ENCODE measurements around the gene CRPPA. TPM values are rescaled to one million over a fixed set of nuclear protein-coding genes. Genes with fewer than 3 reads are reported as not detected.
A peak's percentile ranks its signal among the peaks of the same experiment; 100 is the strongest.

Gene CRPPA
- total and polyA plus RNA-seq, 2 experiments from 2014 or later: 1.8 TPM

DNA sequence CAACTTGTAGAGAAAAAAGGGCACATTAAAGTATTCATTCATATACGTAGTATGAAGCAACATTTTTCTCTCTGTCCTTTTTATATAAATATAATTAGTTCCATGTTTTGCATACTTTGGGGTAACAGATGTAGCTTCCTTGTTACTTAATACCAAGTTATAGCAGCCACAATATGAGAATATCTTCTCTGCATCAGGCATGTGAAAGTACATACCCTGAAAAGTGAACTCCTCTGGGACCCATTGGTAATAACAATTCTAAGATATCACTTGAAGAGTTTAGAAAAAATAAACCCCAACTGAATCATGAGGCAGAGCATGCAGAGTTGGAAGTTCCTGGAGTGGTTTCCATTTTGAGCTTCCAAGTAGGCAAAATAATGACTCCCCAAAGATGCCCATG lies 2.4 kb upstream of the CRPPA start:
- H2AFZ ChIP-seq: no peak overlapping the region
- no peaks in the 10 kb centered on the region for H3K36me3 ChIP-seq (ENCODE audit: low read depth)
- in situ Hi-C loops (cut with MboI): no loop called here
- peaks cover 32% of the 10 kb centered on the region for H3K4me1 ChIP-seq (ENCODE audit: insufficient read depth)
- no peaks in the 10 kb centered on the region for H3K27me3 ChIP-seq (replicated peaks; ENCODE audit: insufficient read depth)
- H3K27ac ChIP-seq: no peak overlapping the region
- DNase-seq: no peak
- H4K20me1 ChIP-seq (ENCODE audit: insufficient read depth): no peaks in the 10 kb centered on the region
- no peak overlapping the region for H3K4me2 ChIP-seq (ENCODE audit: unreplicated experiment)
- no peak overlapping the region for H3K4me3 ChIP-seq
- peaks cover 22% of the 10 kb centered on the region for H3F3A ChIP-seq (ENCODE audit: insufficient read depth)
- H3K9ac ChIP-seq: no peak overlapping the region
- 79 to 96% methylated on average over 1 of the region's 1 CpG for WGBS, 2 experiments (ENCODE audit: low coverage in 1 of 2, low lambda C conversion rate in 2 of 2, missing lambda C conversion rate in 2 of 2)
- H3K9me2 ChIP-seq (ENCODE audit: insufficient read depth): no peaks in the 10 kb centered on the region
- no peaks in the 10 kb centered on the region for H3K9me3 ChIP-seq (ENCODE audit: low read depth)
- TF ChIP-seq EZH2phosphoT487 (IDR thresholded peaks at IDR 0.05; ENCODE audit: insufficient read depth, low read depth) (no peak), EZH2 (IDR thresholded peaks at IDR 0.05; ENCODE audit: insufficient read depth, poor library complexity, severe bottlenecking) (no peak)
- H3K79me2 ChIP-seq (ENCODE audit: insufficient read depth): no peaks in the 10 kb centered on the region

DNA sequence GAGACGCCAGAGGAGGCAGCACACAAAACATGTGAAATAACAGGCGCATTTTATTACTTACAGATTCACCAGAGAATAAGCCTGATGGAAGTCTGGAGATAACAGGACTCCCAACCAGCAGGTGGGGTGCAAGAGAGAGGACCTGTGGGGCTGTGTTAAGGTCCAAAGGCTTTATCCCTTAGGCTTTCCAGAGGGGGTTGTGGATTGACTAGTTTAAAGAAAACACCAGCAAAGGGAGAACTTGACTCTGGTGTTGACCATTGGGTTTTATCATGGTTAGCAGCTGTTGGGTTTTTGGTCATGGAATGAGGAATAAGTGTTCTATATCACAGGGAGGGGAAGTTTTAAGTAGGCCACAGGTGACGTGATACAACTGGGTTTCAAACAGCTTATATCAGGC lies 1.6 kb upstream of the CRPPA start:
- no peak overlapping the region for H2AFZ ChIP-seq
- no peak overlapping the region for H3K4me2 ChIP-seq (ENCODE audit: unreplicated experiment)
- no peak for TF ChIP-seq EZH2phosphoT487 (IDR thresholded peaks at IDR 0.05; ENCODE audit: insufficient read depth, low read depth)
- TF ChIP-seq EZH2 (IDR thresholded peaks at IDR 0.05; ENCODE audit: insufficient read depth, poor library complexity, severe bottlenecking): no peak
- H4K20me1 ChIP-seq (ENCODE audit: insufficient read depth): no peaks in the 10 kb centered on the region
- H3K9me2 ChIP-seq (ENCODE audit: insufficient read depth): no peaks in the 10 kb centered on the region
- in situ Hi-C loops (cut with MboI): no loop called here
- H3K9ac ChIP-seq: no peak overlapping the region
- peaks cover 15% of the 10 kb centered on the region for H3F3A ChIP-seq (ENCODE audit: insufficient read depth)
- no peaks in the 10 kb centered on the region for H3K36me3 ChIP-seq (ENCODE audit: low read depth)
- WGBS, 2 experiments (ENCODE audit: low coverage in 1 of 2, low lambda C conversion rate in 2 of 2, missing lambda C conversion rate in 2 of 2): 99 to 100% methylated on average over 3 of the region's 3 CpGs
- H3K4me3 ChIP-seq: no peak overlapping the region
- no peak for DNase-seq
- H3K27ac ChIP-seq: no peak overlapping the region
- H3K27me3 ChIP-seq (replicated peaks; ENCODE audit: insufficient read depth): no peaks in the 10 kb centered on the region
- H3K9me3 ChIP-seq (ENCODE audit: low read depth): no peaks in the 10 kb centered on the region
- H3K4me1 ChIP-seq (ENCODE audit: insufficient read depth): peaks cover 28% of the 10 kb centered on the region
- H3K79me2 ChIP-seq (ENCODE audit: insufficient read depth): no peaks in the 10 kb centered on the region

DNA sequence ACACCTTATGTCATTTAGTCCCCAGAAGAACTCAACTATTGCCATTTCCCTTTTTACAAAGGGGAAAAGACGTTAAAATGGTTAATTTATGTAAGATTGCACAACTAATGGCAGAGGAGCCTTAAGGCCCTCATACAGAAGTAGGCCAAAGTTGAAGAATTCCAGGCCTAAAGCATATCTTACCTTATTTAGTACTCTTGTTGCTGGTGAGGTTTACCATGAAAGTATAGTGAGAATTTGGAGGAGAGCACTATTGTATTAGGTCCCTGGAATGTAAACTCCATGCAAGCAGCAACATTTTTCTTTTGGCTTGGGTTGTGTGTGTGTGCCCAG lies 731 bp upstream of the CRPPA start:
- Histone ChIP-seq H3K27me3 (replicated peaks; ENCODE audit: insufficient read depth) (no peaks in the 10 kb centered on the region), H2AFZ (peak overlapping the region; percentile 98), H3K27ac (peak overlapping the region; percentile 97), H3K36me3 (ENCODE audit: low read depth) (no peaks in the 10 kb centered on the region), H3K4me1 (ENCODE audit: insufficient read depth) (peaks cover 35% of the 10 kb centered on the region), H3F3A (ENCODE audit: insufficient read depth) (peaks cover 24% of the 10 kb centered on the region), H4K20me1 (ENCODE audit: insufficient read depth) (no peaks in the 10 kb centered on the region), H3K9me3 (ENCODE audit: low read depth) (no peaks in the 10 kb centered on the region), H3K4me2 (ENCODE audit: unreplicated experiment) (peak overlapping the region; percentile 95), H3K79me2 (ENCODE audit: insufficient read depth) (no peaks in the 10 kb centered on the region), H3K9ac (peak overlapping the region; percentile 92), H3K4me3 (peak overlapping the region; percentile 79), H3K9me2 (ENCODE audit: insufficient read depth) (no peaks in the 10 kb centered on the region)
- TF ChIP-seq EZH2phosphoT487 (IDR thresholded peaks at IDR 0.05; ENCODE audit: insufficient read depth, low read depth) (no peak), EZH2 (IDR thresholded peaks at IDR 0.05; ENCODE audit: insufficient read depth, poor library complexity, severe bottlenecking) (no peak)
- in situ Hi-C loops (cut with MboI): no loop called here
- DNase-seq: peak; percentile 34
- WGBS, 2 experiments (ENCODE audit: low coverage in 1 of 2, low lambda C conversion rate in 2 of 2, missing lambda C conversion rate in 2 of 2): 9 to 24% methylated on average over 1 of the region's 1 CpG

DNA sequence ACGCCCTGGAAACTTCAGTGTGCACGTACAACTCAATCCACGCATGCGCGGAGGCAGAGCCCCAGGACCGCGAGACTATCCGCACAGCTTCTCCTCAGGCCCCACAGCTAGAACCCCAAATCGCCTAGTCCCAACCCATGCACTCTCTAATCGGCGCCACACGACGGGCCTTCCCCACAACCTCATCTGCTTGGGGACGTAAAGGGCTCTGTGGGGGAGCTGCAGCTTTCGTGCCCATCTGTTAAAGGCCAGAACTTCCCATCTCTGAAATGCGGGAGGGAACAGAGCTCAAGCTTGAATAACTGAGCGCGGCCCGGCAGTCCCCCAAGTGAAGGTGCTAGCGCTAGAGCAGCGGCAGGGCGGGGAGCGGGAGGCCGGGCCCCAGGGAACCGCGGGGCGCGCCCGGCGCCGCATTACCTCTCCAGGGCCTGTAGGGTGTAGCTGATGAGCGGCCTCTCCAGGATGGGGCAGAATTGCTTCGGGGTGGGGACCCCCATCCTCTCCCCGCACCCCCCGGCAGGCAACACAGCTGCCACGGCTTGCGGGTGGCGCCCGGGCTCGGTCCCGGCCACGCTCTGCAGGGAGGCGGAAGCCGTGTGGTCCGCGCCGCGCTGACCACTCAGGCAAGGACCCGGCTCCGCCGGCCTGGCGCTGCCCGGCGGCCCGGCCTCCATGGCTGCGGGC lies 547 bp downstream of the CRPPA start:
- Histone ChIP-seq H3K27me3 (replicated peaks; ENCODE audit: insufficient read depth) (no peaks in the 10 kb centered on the region), H3K27ac (peak overlapping the region; percentile 97), H3K9ac (peak overlapping the region; percentile 92), H3K9me3 (ENCODE audit: low read depth) (no peaks in the 10 kb centered on the region), H3K4me2 (ENCODE audit: unreplicated experiment) (peak overlapping the region; percentile 95), H4K20me1 (ENCODE audit: insufficient read depth) (no peaks in the 10 kb centered on the region), H2AFZ (peak overlapping the region; percentile 98), H3K36me3 (ENCODE audit: low read depth) (no peaks in the 10 kb centered on the region), H3K4me1 (ENCODE audit: insufficient read depth) (peaks cover 41% of the 10 kb centered on the region), H3K4me3 (peak overlapping the region; percentile 79), H3K79me2 (ENCODE audit: insufficient read depth) (no peaks in the 10 kb centered on the region), H3F3A (ENCODE audit: insufficient read depth) (peaks cover 24% of the 10 kb centered on the region), H3K9me2 (ENCODE audit: insufficient read depth) (no peaks in the 10 kb centered on the region)
- peak; percentile 95 for DNase-seq
- WGBS, 2 experiments (ENCODE audit: low coverage in 1 of 2, low lambda C conversion rate in 2 of 2, missing lambda C conversion rate in 2 of 2): 1% methylated on average over 27 to 46 of the region's 56 CpGs
- in situ Hi-C loops (cut with MboI): no loop called here
- TF ChIP-seq EZH2phosphoT487 (IDR thresholded peaks at IDR 0.05; ENCODE audit: insufficient read depth, low read depth): no peak
- TF ChIP-seq EZH2 (IDR thresholded peaks at IDR 0.05; ENCODE audit: insufficient read depth, poor library complexity, severe bottlenecking): no peak
